Measurements from ENCODE around the gene NRXN3. TPM values are rescaled to one million over a fixed set of nuclear protein-coding genes. Genes with fewer than 3 reads are reported as not detected.

NRXN3 gene
- polyA plus RNA-seq, 1 donor (not counting 4 experiments of a cell fraction or from before 2014, with no cell fraction given) = 0.89 TPM

DNA sequence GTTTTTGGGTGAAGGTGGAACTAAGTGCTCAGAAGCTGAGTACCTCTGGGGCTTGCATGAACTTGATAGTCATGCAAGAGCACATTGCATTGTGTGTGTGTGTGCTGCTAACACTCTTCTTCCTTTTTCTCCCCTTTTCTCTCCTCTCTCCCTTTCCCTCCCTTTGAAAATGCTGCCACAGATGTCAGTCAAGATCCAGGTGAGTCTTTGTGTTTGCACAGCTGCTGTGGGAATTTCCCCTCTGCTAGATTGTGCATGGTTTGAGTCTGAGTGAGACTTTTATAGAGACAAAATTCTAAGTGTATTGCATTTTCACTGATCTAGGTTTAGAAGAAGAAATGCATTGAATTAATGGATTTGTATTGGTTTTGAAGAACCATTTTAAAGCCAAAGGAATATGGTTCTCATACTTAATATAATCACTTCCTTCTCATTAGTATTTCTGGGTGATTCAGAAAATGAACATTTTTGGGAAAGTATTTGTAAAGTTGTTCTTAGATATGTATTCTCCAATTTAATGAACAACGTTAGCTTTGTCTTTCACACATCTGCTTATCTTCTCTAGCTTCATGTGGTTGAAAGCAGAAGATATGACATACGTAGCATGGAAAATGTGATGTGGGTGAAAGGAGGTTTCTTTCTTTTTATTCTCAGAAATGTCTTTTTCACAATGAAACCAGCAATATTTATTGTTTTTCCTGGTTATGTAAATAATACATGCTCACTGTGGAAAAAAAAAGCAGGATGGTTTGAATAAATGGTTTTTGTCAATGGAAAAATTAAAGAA lies 108.5 kb downstream of the NRXN3 start:
- DNase-seq (ENCODE audit: low read depth, low spot score) = no peak
- FAIRE-seq = no peak
- Histone ChIP-seq H3K4me1 (ENCODE audit: control insufficient read depth, extremely low read depth, insufficient read depth, low read length) (no peaks in the 10 kb centered on the region), H3K9me3 (ENCODE audit: control insufficient read depth, low read depth, low read length) (no peaks in the 10 kb centered on the region), H3K79me2 (ENCODE audit: control insufficient read depth, insufficient read depth, low read length) (no peaks in the 10 kb centered on the region), H3K27ac (ENCODE audit: control insufficient read depth, insufficient read depth, low read length) (no peak overlapping the region), H3K9me1 (ENCODE audit: control insufficient read depth, extremely low read depth, insufficient read depth, low read length) (no peaks in the 10 kb centered on the region), H4K20me1 (ENCODE audit: control insufficient read depth, extremely low read depth, insufficient read depth, low read length) (no peaks in the 10 kb centered on the region), H3K9ac (ENCODE audit: control insufficient read depth, extremely low read depth, insufficient read depth, low read length) (no peak overlapping the region), H3K4me3 (ENCODE audit: control insufficient read depth in 2 of 3, extremely low read depth in 1 of 3, insufficient read depth in 2 of 3, low read depth in 1 of 3, low read length in 3 of 3) (no peak overlapping the region), H3K36me3 (ENCODE audit: control insufficient read depth in 2 of 2, extremely low read depth in 1 of 2, insufficient read depth in 2 of 2, low read length in 2 of 2) (no peaks in the 10 kb centered on the region), H3K4me2 (ENCODE audit: control insufficient read depth, extremely low read depth, insufficient read depth, low read depth, low read length) (no peak overlapping the region), H3K27me3 (ENCODE audit: control insufficient read depth, extremely low read depth, insufficient read depth, low read length) (no peaks in the 10 kb centered on the region), H2AFZ (ENCODE audit: control insufficient read depth, low read length) (no peak overlapping the region)
- TF ChIP-seq, protein P1, sequence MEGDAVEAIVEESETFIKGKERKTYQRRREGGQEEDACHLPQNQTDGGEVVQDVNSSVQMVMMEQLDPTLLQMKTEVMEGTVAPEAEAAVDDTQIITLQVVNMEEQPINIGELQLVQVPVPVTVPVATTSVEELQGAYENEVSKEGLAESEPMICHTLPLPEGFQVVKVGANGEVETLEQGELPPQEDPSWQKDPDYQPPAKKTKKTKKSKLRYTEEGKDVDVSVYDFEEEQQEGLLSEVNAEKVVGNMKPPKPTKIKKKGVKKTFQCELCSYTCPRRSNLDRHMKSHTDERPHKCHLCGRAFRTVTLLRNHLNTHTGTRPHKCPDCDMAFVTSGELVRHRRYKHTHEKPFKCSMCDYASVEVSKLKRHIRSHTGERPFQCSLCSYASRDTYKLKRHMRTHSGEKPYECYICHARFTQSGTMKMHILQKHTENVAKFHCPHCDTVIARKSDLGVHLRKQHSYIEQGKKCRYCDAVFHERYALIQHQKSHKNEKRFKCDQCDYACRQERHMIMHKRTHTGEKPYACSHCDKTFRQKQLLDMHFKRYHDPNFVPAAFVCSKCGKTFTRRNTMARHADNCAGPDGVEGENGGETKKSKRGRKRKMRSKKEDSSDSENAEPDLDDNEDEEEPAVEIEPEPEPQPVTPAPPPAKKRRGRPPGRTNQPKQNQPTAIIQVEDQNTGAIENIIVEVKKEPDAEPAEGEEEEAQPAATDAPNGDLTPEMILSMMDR (optimal IDR thresholded peaks at IDR 0.05 in 1 of 3, IDR thresholded peaks at IDR 0.05 in 1 of 3, conservative IDR thresholded peaks at IDR 0.05 in 1 of 3; ENCODE audit: extremely low read depth in 1 of 3, insufficient read depth in 2 of 3, low read length in 3 of 3) = no peak
- TF ChIP-seq EZH2 (IDR thresholded peaks at IDR 0.05; ENCODE audit: low read length) = no peak
- dilution Hi-C loops (cut with MboI; ENCODE audit: extremely low pct_ligation_motif_present, low sequenced_read_pairs) = no loop called here

DNA sequence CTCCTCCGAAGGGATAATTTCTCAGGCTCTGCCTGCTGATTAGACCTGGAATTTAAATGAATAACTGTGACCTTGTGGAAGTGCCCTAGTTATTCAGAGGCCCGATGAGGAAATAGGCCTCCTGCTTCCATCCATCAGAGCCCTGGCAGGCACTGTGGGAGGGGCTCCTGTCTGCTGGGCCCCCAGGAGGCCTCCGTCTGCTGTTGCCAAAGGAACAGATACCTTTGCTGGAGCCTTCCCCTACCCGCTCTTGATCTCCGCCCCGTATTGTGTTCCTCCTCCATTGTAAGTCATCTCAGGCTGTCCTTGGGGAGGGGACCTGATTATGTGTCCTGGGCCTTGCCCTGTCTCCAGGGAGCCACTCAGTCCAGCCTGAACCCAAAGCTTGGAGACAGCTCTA lies 112.3 kb downstream of the NRXN3 start:
- Histone ChIP-seq H3K4me3 (ENCODE audit: control insufficient read depth in 2 of 3, extremely low read depth in 1 of 3, insufficient read depth in 2 of 3, low read depth in 1 of 3, low read length in 3 of 3) (no peak overlapping the region), H3K9me3 (ENCODE audit: control insufficient read depth, low read depth, low read length) (no peaks in the 10 kb centered on the region), H3K4me1 (ENCODE audit: control insufficient read depth, extremely low read depth, insufficient read depth, low read length) (no peaks in the 10 kb centered on the region), H3K36me3 (ENCODE audit: control insufficient read depth in 2 of 2, extremely low read depth in 1 of 2, insufficient read depth in 2 of 2, low read length in 2 of 2) (no peaks in the 10 kb centered on the region), H2AFZ (ENCODE audit: control insufficient read depth, low read length) (no peak overlapping the region), H3K9me1 (ENCODE audit: control insufficient read depth, extremely low read depth, insufficient read depth, low read length) (no peaks in the 10 kb centered on the region), H3K79me2 (ENCODE audit: control insufficient read depth, insufficient read depth, low read length) (no peaks in the 10 kb centered on the region), H4K20me1 (ENCODE audit: control insufficient read depth, extremely low read depth, insufficient read depth, low read length) (no peaks in the 10 kb centered on the region), H3K9ac (ENCODE audit: control insufficient read depth, extremely low read depth, insufficient read depth, low read length) (no peak overlapping the region), H3K4me2 (ENCODE audit: control insufficient read depth, extremely low read depth, insufficient read depth, low read depth, low read length) (no peak overlapping the region), H3K27ac (ENCODE audit: control insufficient read depth, insufficient read depth, low read length) (no peak overlapping the region), H3K27me3 (ENCODE audit: control insufficient read depth, extremely low read depth, insufficient read depth, low read length) (no peaks in the 10 kb centered on the region)
- DNase-seq (ENCODE audit: low read depth, low spot score) = no peak
- dilution Hi-C loops (cut with MboI; ENCODE audit: extremely low pct_ligation_motif_present, low sequenced_read_pairs) = no loop called here
- FAIRE-seq = no peak
- TF ChIP-seq, protein P1 (optimal IDR thresholded peaks at IDR 0.05 in 1 of 3, IDR thresholded peaks at IDR 0.05 in 1 of 3, conservative IDR thresholded peaks at IDR 0.05 in 1 of 3; ENCODE audit: extremely low read depth in 1 of 3, insufficient read depth in 2 of 3, low read length in 3 of 3) = no peak
- TF ChIP-seq EZH2 (IDR thresholded peaks at IDR 0.05; ENCODE audit: low read length) = no peak
